Measurements from ENCODE around the gene A3GALT2.

Gene A3GALT2

GRCh38 chr1:33320619-33321165 lies at the start of gene A3GALT2:
A3GALT2 (minus strand) TSS chr1:33321098; CDS start chr1:33321098, 0 bp downstream.
- no peak for DNase-seq (ENCODE audit: low read depth)

- no peak for DNase-seq (ENCODE audit: low read depth)
These were observed 49.4 kb upstream of the A3GALT2 start for GRCh38 chr1:33370301-33370700.

GRCh38 chr1:33369764-33370163 lies 48.9 kb upstream of the A3GALT2 start:
- DNase-seq (ENCODE audit: low read depth): no peak

- no peak for DNase-seq (ENCODE audit: low read depth)
These were observed 48.2 kb upstream of the A3GALT2 start for GRCh38 chr1:33369081-33369480.

- DNase-seq (ENCODE audit: low read depth): no peak
These were observed 47.5 kb upstream of the A3GALT2 start for GRCh38 chr1:33368431-33368830.

- peak; percentile 73 for DNase-seq (ENCODE audit: low read depth)
These were observed 46.8 kb upstream of the A3GALT2 start for GRCh38 chr1:33367485-33368405.

GRCh38 chr1:33366762-33367484 lies 46.0 kb upstream of the A3GALT2 start:
- no peak for DNase-seq (ENCODE audit: low read depth)

- no peak for DNase-seq (ENCODE audit: low read depth)
These were observed 44.7 kb upstream of the A3GALT2 start for GRCh38 chr1:33365560-33365997.

- no peak for DNase-seq (ENCODE audit: low read depth)
These were observed 43.6 kb upstream of the A3GALT2 start for GRCh38 chr1:33364565-33364918.

- no peak for DNase-seq (ENCODE audit: low read depth)
These were observed 42.6 kb upstream of the A3GALT2 start for GRCh38 chr1:33363470-33363861.

GRCh38 chr1:33363021-33363420 lies 42.1 kb upstream of the A3GALT2 start:
- no peak for DNase-seq (ENCODE audit: low read depth)

- no peak for DNase-seq (ENCODE audit: low read depth)
These were observed 40.8 kb upstream of the A3GALT2 start for GRCh38 chr1:33361532-33362235.

- no peak for DNase-seq (ENCODE audit: low read depth)
These were observed 39.5 kb upstream of the A3GALT2 start for GRCh38 chr1:33360367-33360766.

GRCh38 chr1:33359931-33360330 lies 39.0 kb upstream of the A3GALT2 start:
- no peak for DNase-seq (ENCODE audit: low read depth)

GRCh38 chr1:33358795-33359503 lies 38.1 kb upstream of the A3GALT2 start:
- DNase-seq (ENCODE audit: low read depth): no peak

GRCh38 chr1:33358114-33358794 lies 37.4 kb upstream of the A3GALT2 start:
- no peak for DNase-seq (ENCODE audit: low read depth)

GRCh38 chr1:33357099-33357498 lies 36.2 kb upstream of the A3GALT2 start:
- DNase-seq (ENCODE audit: low read depth): no peak

- DNase-seq (ENCODE audit: low read depth): no peak
These were observed 33.9 kb upstream of the A3GALT2 start for GRCh38 chr1:33354707-33355316.

- DNase-seq (ENCODE audit: low read depth): no peak
These were observed 32.6 kb upstream of the A3GALT2 start for GRCh38 chr1:33353531-33353930.

GRCh38 chr1:33351281-33351660 lies 30.4 kb upstream of the A3GALT2 start:
- DNase-seq (ENCODE audit: low read depth): no peak

Measured in stimulated activated CD8-positive, alpha-beta memory T cell treated with anti-CD3 and anti-CD28 coated beads, Interleukin-15, amount 100 ng/mL, for 24 hours (primary cell).